Neural progenitor cell (in vitro differentiated cells): Measurements from ENCODE around the gene ATOH8. TPM values are rescaled to one million over a fixed set of nuclear protein-coding genes. Genes with fewer than 3 reads are reported as not detected.
A peak's percentile ranks its signal among the peaks of the same experiment; 100 is the strongest.

Experiments
- DNase-seq: peaks from one replicate; pipeline ENCODE4 v3.0.0-alpha.2; 2016; ENCODE audit warnings: low spot score
- H2AFZ ChIP-seq: fragments of 200-600 bp; sonication (generic); replicated peaks from 2 replicates; pipeline ENCODE4 v1.6.1; 2016; ENCODE audit warnings: antibody characterized with exemption
- H3F3A ChIP-seq: fragments of 200-600 bp; sonication (generic); 2 replicates; pipeline ENCODE4 v1.6.1; 2016; ENCODE audit warnings: antibody characterized with exemption, low read depth
- H3K27ac ChIP-seq: fragments of 200-600 bp; sonication (generic); 2 replicates; pipeline ENCODE4 v1.5.1; 2016; ENCODE audit warnings: mild to moderate bottlenecking
- H3K27me3 ChIP-seq: fragments of 200-600 bp; sonication (generic); 2 replicates; pipeline ENCODE4 v1.6.1; 2016; ENCODE audit warnings: mild to moderate bottlenecking, moderate library complexity
- H3K36me3 ChIP-seq: fragments of 200-600 bp; sonication (generic); 2 replicates; pipeline ENCODE4 v1.5.1; 2016
- H3K4me1 ChIP-seq: fragments of 200-600 bp; sonication (generic); 2 replicates; pipeline ENCODE4 v1.6.1; 2016; ENCODE audit warnings: mixed run types
- H3K4me2 ChIP-seq: fragments of 200-600 bp; sonication (generic); 2 replicates; pipeline ENCODE4 v1.6.1; 2016
- H3K4me3 ChIP-seq: fragments of 200-600 bp; sonication (generic); 2 replicates; pipeline ENCODE4 v1.5.1; 2016
- H3K79me2 ChIP-seq: fragments of 200-600 bp; sonication (generic); 2 replicates; pipeline ENCODE4 v1.6.1; 2016; ENCODE audit warnings: low read depth
- H3K9ac ChIP-seq: fragments of 200-600 bp; sonication (generic); 2 replicates; pipeline ENCODE4 v1.6.1; 2016
- H3K9me3 ChIP-seq: fragments of 200-600 bp; sonication (generic); 2 replicates; pipeline ENCODE4 v1.5.1; 2016; ENCODE audit warnings: low read depth
- H4K20me1 ChIP-seq: fragments of 200-600 bp; sonication (generic); 2 replicates; pipeline ENCODE4 v1.6.1; 2016; ENCODE audit warnings: low read depth
- H3K27ac Mint-ChIP-seq: 3 replicates; pipeline ENCODE4 v1.8.0; 2021; ENCODE audit warnings: mixed read lengths
- H3K27me3 Mint-ChIP-seq: 2 replicates; pipeline ENCODE4 v1.8.0; 2022; ENCODE audit warnings: low read depth, mild to moderate bottlenecking, inconsistent platforms, moderate library complexity, mixed read lengths; ENCODE audit not compliant: insufficient read depth
- H3K36me3 Mint-ChIP-seq: 3 replicates; pipeline ENCODE4 v1.8.0; 2021; ENCODE audit warnings: mixed read lengths
- H3K4me1 Mint-ChIP-seq: 3 replicates; pipeline ENCODE4 v1.8.0; 2021; ENCODE audit warnings: mixed read lengths
- H3K4me3 Mint-ChIP-seq: 3 replicates; pipeline ENCODE4 v1.8.0; 2021; ENCODE audit warnings: mild to moderate bottlenecking, moderate library complexity, mixed read lengths
- H3K9me3 Mint-ChIP-seq: 3 replicates; pipeline ENCODE4 v1.8.0; 2020; ENCODE audit warnings: mixed read lengths
- CTCF ChIP-seq: fragments of 200-600 bp; sonication (generic); IDR thresholded peaks from 2 replicates; pipeline ENCODE4 v1.5.1; 2017; ENCODE audit warnings: antibody characterized with exemption, mild to moderate bottlenecking
- EZH2 ChIP-seq: fragments of 200-600 bp; sonication (generic); IDR thresholded peaks from 2 replicates; pipeline ENCODE4 v1.6.1; 2017; ENCODE audit warnings: antibody characterized with exemption, mild to moderate bottlenecking, moderate library complexity
- EZH2phosphoT487 ChIP-seq: fragments of 200-600 bp; sonication (generic); IDR thresholded peaks from 2 replicates; pipeline ENCODE4 v1.6.1; 2017; ENCODE audit warnings: antibody characterized with exemption
- total RNA-seq: library from RNA; depleted of rRNA; stranded (reverse); fragments of >200 nt; gene quantifications from 2 replicates; pipeline ENCODE4 v1.2.3, GENCODE V29; 2015; ENCODE audit warnings: low replicate concordance

ATOH8 gene
- total RNA-seq, 1 donor from 2014 or later: not detected

GRCh38 chr2:85728883-85729824, 24.6 kb upstream of the ATOH8 start:
- DNase-seq: peak; percentile 93
- Mint-ChIP-seq H3K27me3 (peaks cover 8% of the 10 kb centered on the region), H3K4me1 (peaks cover 12% of the 10 kb centered on the region), H3K36me3 (no peaks in the 10 kb centered on the region), H3K9me3 (no peaks in the 10 kb centered on the region), H3K27ac (no peak overlapping the region), H3K4me3 (peak overlapping the region; percentile 9)
- H3F3A ChIP-seq: peaks cover 4% of the 10 kb centered on the region
- H3K79me2 ChIP-seq: no peaks in the 10 kb centered on the region
- H3K36me3 ChIP-seq: no peaks in the 10 kb centered on the region
- no peak overlapping the region for H3K4me3 ChIP-seq
- no peak overlapping the region for H3K27ac ChIP-seq
- H2AFZ ChIP-seq: peak overlapping the region; percentile 73
- H3K4me2 ChIP-seq: no peak overlapping the region
- H3K9ac ChIP-seq: no peak overlapping the region
- no peaks in the 10 kb centered on the region for H3K9me3 ChIP-seq
- H4K20me1 ChIP-seq: no peaks in the 10 kb centered on the region
- TF ChIP-seq CTCF: peak; percentile 98
- TF ChIP-seq EZH2phosphoT487: no peak
- H3K27me3 ChIP-seq: peaks cover 33% of the 10 kb centered on the region
- peaks cover 2% of the 10 kb centered on the region for H3K4me1 ChIP-seq

GRCh38 chr2:85729825-85730510, 23.8 kb upstream of the ATOH8 start:
- DNase-seq: no peak
- Histone ChIP-seq H3K4me1 (peaks cover 2% of the 10 kb centered on the region), H3F3A (peaks cover 4% of the 10 kb centered on the region), H3K79me2 (no peaks in the 10 kb centered on the region), H3K27ac (no peak overlapping the region), H3K9me3 (no peaks in the 10 kb centered on the region), H4K20me1 (no peaks in the 10 kb centered on the region), H2AFZ (no peak overlapping the region), H3K4me3 (no peak overlapping the region), H3K27me3 (peaks cover 25% of the 10 kb centered on the region), H3K9ac (no peak overlapping the region), H3K36me3 (no peaks in the 10 kb centered on the region), H3K4me2 (no peak overlapping the region)
- H3K9me3 Mint-ChIP-seq: no peaks in the 10 kb centered on the region
- H3K36me3 Mint-ChIP-seq: no peaks in the 10 kb centered on the region
- H3K27ac Mint-ChIP-seq: no peak overlapping the region
- TF ChIP-seq EZH2phosphoT487 (no peak), EZH2 (no peak), CTCF (no peak)
- peaks cover 8% of the 10 kb centered on the region for H3K27me3 Mint-ChIP-seq
- peak overlapping the region; percentile 9 for H3K4me3 Mint-ChIP-seq
- H3K4me1 Mint-ChIP-seq: peaks cover 12% of the 10 kb centered on the region

DNA sequence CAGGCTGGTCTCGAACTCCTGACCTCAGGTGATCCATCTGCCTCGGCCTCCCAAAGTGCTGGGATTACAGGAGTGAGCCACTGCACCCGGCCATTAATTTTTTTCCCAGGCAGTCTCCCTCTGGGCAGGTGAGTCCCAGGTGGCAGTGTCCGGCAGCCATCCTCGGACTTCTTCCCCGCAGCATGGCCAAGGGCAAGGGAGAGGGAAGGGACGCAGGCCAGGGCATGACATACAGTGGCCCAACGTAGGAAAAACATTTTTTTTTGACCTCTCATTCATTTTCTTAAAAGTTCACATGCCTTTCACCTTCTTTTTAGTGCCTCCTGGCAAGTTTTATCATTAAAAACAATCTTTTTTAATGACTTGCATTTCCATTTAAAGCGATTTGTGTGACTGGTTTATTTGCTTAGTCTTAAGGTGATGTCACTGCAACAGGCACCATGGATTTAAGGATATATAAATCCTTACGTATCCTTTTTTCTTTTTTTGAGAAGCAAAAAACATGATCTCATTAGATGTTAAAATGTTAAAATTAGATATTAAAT, 23.0 kb upstream of the ATOH8 start:
- no peak overlapping the region for H3K27ac Mint-ChIP-seq
- H3K27ac ChIP-seq: no peak overlapping the region
- H3K4me3 Mint-ChIP-seq: no peak overlapping the region
- H3K4me3 ChIP-seq: no peak overlapping the region
- no peak for DNase-seq
- peaks cover 18% of the 10 kb centered on the region for H3K27me3 ChIP-seq
- no peak overlapping the region for H3K4me2 ChIP-seq
- H3K9ac ChIP-seq: no peak overlapping the region
- H3K9me3 Mint-ChIP-seq: no peaks in the 10 kb centered on the region
- no peaks in the 10 kb centered on the region for H4K20me1 ChIP-seq
- TF ChIP-seq EZH2 (no peak), CTCF (no peak), EZH2phosphoT487 (no peak)
- H3K27me3 Mint-ChIP-seq: peaks cover 5% of the 10 kb centered on the region
- H3K4me1 Mint-ChIP-seq: peaks cover 9% of the 10 kb centered on the region
- H3F3A ChIP-seq: peaks cover 4% of the 10 kb centered on the region
- H3K79me2 ChIP-seq: no peaks in the 10 kb centered on the region
- H2AFZ ChIP-seq: no peak overlapping the region
- H3K4me1 ChIP-seq: peaks cover 2% of the 10 kb centered on the region
- no peaks in the 10 kb centered on the region for H3K9me3 ChIP-seq
- H3K36me3 Mint-ChIP-seq: no peaks in the 10 kb centered on the region
- no peaks in the 10 kb centered on the region for H3K36me3 ChIP-seq
